OCI-LY7 (cell line): ENCODE measurements around the gene HACD2. TPM values are rescaled to one million over a fixed set of nuclear protein-coding genes. Genes with fewer than 3 reads are reported as not detected.

Source experiments
- BruUV-seq: library from RNA; stranded (reverse); fragments of 400-500 nt; replicated peaks from 2 replicates; lab custom pipeline; 2021; lab: Mats Ljungman, UMichigan
- CTCF ChIA-PET: fragments of 300-600 bp; sonication (Branson Sonifier 250); formaldehyde crosslinking; loops from one replicate; lab custom pipeline; 2022; ENCODE audit warnings: antibody characterized with exemption; ENCODE audit not compliant: unreplicated experiment; lab: Charles Lee
- POLR2A ChIA-PET: fragments of 300-600 bp; sonication (Branson Sonifier 250); formaldehyde crosslinking; loops from one replicate; lab custom pipeline; 2022; ENCODE audit warnings: antibody characterized with exemption; lab: Charles Lee
- DNase-seq: peaks from one replicate; pipeline ENCODE4 v3.0.0-alpha.2; 2015; ENCODE audit warnings: low spot score
- H2AFZ ChIP-seq: fragments of 200-600 bp; sonication (generic), shearing (Covaris generic); 2 replicates; pipeline ENCODE4 v1.6.1; 2014; ENCODE audit warnings: mild to moderate bottlenecking, antibody characterized with exemption, low read length, moderate library complexity
- H3K27ac ChIP-seq: fragments of 200-600 bp; sonication (generic); 2 replicates; pipeline ENCODE4 v1.5.1; 2014; ENCODE audit warnings: mixed run types, low read depth, mild to moderate bottlenecking, moderate library complexity, low read length, inconsistent platforms; ENCODE audit not compliant: poor library complexity, severe bottlenecking
- H3K36me3 ChIP-seq: fragments of 200-600 bp; sonication (generic); 2 replicates; pipeline ENCODE4 v1.6.1; 2014; ENCODE audit warnings: mild to moderate bottlenecking, antibody characterized with exemption, low read length, moderate library complexity, mixed read lengths; ENCODE audit not compliant: insufficient read depth
- H3K4me1 ChIP-seq: fragments of 200-600 bp; sonication (generic); 2 replicates; pipeline ENCODE4 v1.5.1; 2014; ENCODE audit warnings: mild to moderate bottlenecking, low read length; ENCODE audit not compliant: insufficient read depth, poor library complexity, severe bottlenecking
- H3K4me2 ChIP-seq: fragments of 200-600 bp; sonication (generic); 2 replicates; pipeline ENCODE4 v1.6.1; 2014; ENCODE audit warnings: mild to moderate bottlenecking, low read length
- H3K4me3 ChIP-seq: fragments of 200-600 bp; sonication (generic); 2 replicates; pipeline ENCODE4 v1.5.1; 2014; ENCODE audit warnings: mild to moderate bottlenecking, low read depth, low read length; ENCODE audit not compliant: poor library complexity, severe bottlenecking
- H3K79me2 ChIP-seq: fragments of 200-600 bp; sonication (generic); 2 replicates; pipeline ENCODE4 v1.6.1; 2016; ENCODE audit warnings: low read depth, mild to moderate bottlenecking, low read length, moderate library complexity, mixed read lengths; ENCODE audit not compliant: insufficient read depth
- H3K9me2 ChIP-seq: fragments of 200-600 bp; sonication (generic); 2 replicates; pipeline ENCODE4 v1.6.1; 2016; ENCODE audit warnings: mild to moderate bottlenecking, low read length, mixed read lengths; ENCODE audit not compliant: insufficient read depth
- H3K9me3 ChIP-seq: fragments of 200-600 bp; sonication (generic); 2 replicates; pipeline ENCODE4 v1.6.1; 2014; ENCODE audit warnings: mild to moderate bottlenecking, mixed run types, low read length, mixed read lengths
- H4K20me1 ChIP-seq: fragments of 200-600 bp; sonication (generic); 2 replicates; pipeline ENCODE4 v1.6.1; 2014; ENCODE audit warnings: mild to moderate bottlenecking, antibody characterized with exemption, low read length, moderate library complexity, mixed read lengths; ENCODE audit not compliant: insufficient read depth
- EZH2phosphoT487 ChIP-seq: fragments of 200-600 bp; sonication (generic); IDR thresholded peaks from 2 replicates; pipeline ENCODE4 v1.6.1; 2018; ENCODE audit warnings: low read depth, borderline replicate concordance, mild to moderate bottlenecking, mixed run types, antibody characterized with exemption, low read length, moderate library complexity, mixed read lengths
- intact Hi-C: fragments of 100-400 bp; cut with micrococcal nuclease; formaldehyde crosslinking; loops from one replicate; pipeline ENCODE4 v1.10.0; 2022; ENCODE audit not compliant: unreplicated experiment
- total RNA-seq, 2 experiments: library from RNA; depleted of rRNA in 1 of 2; stranded (reverse); fragments of >200 nt in 1 of 2; shearing (Covaris generic) in 1 of 2; gene quantifications; 2 replicates each; pipeline ENCODE4 v1.2.3, GENCODE V29; 2014 to 2022
- TF ChIP-seq, protein P1 (sequence below): fragments of 200-600 bp; sonication (generic); conservative IDR thresholded peaks from 2 replicates; pipeline ENCODE4 v1.5.1; 2014; ENCODE audit warnings: mild to moderate bottlenecking, antibody characterized with exemption, low read length, moderate library complexity, mixed read lengths

Gene HACD2
- total RNA-seq, 2 experiments from 2014 or later: 10.2 to 22.5 TPM

DNA sequence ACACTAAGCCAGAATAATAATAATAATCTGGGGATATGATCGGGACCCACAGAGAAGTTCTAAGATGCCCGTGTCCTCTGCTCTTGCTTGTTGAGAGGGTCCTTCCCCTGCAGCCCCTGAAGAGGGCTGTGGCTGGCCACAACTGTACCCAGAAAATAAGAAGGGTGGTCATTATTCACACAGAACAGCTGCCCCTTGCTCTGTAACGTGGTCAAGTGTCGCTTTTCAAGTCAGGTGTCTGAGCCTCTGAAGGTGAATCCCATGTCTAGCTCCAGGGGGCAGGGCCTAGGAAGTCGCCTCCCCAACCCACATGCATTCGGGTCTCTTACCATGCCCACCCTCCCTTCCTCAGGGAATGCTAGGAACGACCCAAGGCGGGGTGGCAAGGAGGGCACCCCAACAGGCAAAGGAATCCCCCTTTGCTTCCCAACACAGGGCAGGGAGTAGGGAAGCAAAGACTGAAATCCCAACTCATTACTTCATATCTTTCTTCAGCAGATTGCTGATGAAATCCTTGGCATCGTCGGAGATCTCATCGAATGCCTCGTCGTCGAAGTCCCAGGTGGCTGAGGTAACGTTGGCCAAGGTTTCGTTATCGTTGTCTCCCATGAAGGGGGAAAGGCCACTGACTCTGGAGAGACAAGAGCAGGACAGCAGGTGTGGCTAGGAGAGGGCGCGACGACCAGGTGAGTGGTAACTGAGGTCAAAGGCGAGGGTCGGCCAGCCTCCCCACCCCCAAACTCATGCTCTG is 44.3 kb upstream of the HACD2 start:
- no peak overlapping the region for H3K27ac ChIP-seq
- TF ChIP-seq, protein P1, sequence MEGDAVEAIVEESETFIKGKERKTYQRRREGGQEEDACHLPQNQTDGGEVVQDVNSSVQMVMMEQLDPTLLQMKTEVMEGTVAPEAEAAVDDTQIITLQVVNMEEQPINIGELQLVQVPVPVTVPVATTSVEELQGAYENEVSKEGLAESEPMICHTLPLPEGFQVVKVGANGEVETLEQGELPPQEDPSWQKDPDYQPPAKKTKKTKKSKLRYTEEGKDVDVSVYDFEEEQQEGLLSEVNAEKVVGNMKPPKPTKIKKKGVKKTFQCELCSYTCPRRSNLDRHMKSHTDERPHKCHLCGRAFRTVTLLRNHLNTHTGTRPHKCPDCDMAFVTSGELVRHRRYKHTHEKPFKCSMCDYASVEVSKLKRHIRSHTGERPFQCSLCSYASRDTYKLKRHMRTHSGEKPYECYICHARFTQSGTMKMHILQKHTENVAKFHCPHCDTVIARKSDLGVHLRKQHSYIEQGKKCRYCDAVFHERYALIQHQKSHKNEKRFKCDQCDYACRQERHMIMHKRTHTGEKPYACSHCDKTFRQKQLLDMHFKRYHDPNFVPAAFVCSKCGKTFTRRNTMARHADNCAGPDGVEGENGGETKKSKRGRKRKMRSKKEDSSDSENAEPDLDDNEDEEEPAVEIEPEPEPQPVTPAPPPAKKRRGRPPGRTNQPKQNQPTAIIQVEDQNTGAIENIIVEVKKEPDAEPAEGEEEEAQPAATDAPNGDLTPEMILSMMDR: no peak
- TF ChIP-seq EZH2phosphoT487: no peak
- intact Hi-C loops: no loop called here
- H3K4me3 ChIP-seq: no peak overlapping the region
- H3K79me2 ChIP-seq: no peaks in the 10 kb centered on the region
- no peaks in the 10 kb centered on the region for H4K20me1 ChIP-seq
- H3K9me2 ChIP-seq: no peaks in the 10 kb centered on the region
- ChIA-PET CTCF (interaction anchor here (0.6 kb wide), 1 partner anchor 601 kb away, joined by 3 read pairs; no protein-coding TSS in a partner anchor), POLR2A (interaction anchor here (0.6 kb wide), 1 partner anchor 19 kb away, joined by 3 read pairs; no protein-coding TSS in a partner anchor)
- no peaks in the 10 kb centered on the region for H3K36me3 ChIP-seq
- no TSS peak for BruUV-seq
- H3K4me2 ChIP-seq: no peak overlapping the region
- no peak overlapping the region for H2AFZ ChIP-seq
- no peaks in the 10 kb centered on the region for H3K9me3 ChIP-seq
- H3K4me1 ChIP-seq: no peaks in the 10 kb centered on the region
- no peak for DNase-seq

DNA sequence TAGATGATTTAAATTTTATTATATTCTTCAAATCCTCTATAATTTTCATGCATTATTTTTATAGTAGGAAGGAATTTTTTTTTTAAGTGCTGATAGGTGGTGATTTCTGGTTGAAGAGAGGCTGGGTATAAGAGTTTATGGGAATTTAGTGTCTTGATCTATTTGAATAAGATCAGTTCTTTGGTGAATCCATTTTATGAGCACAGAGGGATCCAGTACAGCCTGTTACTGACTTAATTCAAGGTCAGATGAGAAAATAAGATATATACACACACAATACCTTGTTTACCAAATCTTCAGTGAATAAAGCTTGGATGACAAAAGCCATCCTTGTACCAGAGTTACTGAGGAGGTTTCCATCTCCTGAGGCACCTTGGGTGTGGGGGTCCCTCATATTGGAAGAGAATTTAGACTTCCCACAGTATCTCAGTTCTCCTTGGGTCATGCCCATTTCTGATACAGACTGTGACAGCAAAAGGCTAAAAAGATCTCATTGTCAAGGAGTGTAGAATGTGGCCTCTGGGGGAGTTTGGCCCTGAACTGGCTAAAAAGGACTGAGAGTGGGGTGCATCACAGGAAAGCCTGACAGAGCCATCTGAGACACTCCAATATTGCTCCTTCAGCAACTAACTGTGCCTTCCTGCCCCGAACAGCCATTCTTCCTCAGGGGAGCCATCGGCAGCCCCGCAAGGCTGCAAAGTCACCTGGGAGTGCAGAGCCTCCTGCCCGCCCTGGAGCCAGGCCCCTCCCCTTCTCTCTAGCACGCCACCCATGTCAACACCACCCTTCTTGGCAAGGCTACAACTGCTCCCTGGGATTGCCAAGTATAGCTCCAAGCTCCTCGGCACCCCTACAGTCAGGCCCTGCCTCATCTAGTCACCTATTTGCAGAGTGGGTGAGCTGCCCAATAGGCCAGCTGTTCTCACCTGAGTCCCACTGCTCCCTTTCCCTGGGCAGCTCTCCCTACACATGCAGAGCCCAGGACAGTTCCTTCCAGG is 43.1 kb upstream of the HACD2 start:
- H2AFZ ChIP-seq: no peak overlapping the region
- no peaks in the 10 kb centered on the region for H3K36me3 ChIP-seq
- no peak overlapping the region for H3K4me3 ChIP-seq
- POLR2A ChIA-PET: no interaction called here
- H3K27ac ChIP-seq: no peak overlapping the region
- no peaks in the 10 kb centered on the region for H3K9me3 ChIP-seq
- no peaks in the 10 kb centered on the region for H3K79me2 ChIP-seq
- no TSS peak for BruUV-seq
- intact Hi-C loops: no loop called here
- DNase-seq: no peak
- no peak overlapping the region for H3K4me2 ChIP-seq
- no peak for TF ChIP-seq EZH2phosphoT487
- TF ChIP-seq, protein P1: no peak
- H4K20me1 ChIP-seq: no peaks in the 10 kb centered on the region
- no peaks in the 10 kb centered on the region for H3K9me2 ChIP-seq
- H3K4me1 ChIP-seq: no peaks in the 10 kb centered on the region
- CTCF ChIA-PET: interaction anchor here (0.6 kb wide), 1 partner anchor 602 kb away, joined by 3 read pairs; no protein-coding TSS in a partner anchor
